ENCODE data around the gene MMD2.

MMD2 gene

DNA sequence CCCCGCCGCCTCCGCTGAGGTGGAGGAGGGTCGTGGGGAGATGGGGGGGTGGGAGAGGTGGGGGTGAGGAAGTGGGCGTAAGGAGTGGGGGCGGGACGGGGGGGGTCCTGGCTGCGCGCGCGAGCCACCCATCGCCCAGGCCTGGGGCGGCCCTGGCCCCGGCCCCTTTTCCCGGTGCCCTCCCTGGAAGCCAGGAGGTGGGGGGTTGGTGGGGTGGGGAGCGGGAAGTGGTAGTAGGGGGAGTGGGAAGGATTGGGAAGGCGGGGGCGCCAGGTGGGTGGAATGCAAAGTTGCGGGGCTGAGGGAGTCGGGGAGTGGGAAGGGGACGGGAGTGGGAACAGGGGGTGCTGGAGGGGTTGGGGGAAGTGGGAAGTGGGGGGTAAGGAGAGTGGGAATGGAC lies 319 bp upstream of the MMD2 start:
- no peak for DNase-seq (ENCODE audit: low read depth in 2 of 2)

DNA sequence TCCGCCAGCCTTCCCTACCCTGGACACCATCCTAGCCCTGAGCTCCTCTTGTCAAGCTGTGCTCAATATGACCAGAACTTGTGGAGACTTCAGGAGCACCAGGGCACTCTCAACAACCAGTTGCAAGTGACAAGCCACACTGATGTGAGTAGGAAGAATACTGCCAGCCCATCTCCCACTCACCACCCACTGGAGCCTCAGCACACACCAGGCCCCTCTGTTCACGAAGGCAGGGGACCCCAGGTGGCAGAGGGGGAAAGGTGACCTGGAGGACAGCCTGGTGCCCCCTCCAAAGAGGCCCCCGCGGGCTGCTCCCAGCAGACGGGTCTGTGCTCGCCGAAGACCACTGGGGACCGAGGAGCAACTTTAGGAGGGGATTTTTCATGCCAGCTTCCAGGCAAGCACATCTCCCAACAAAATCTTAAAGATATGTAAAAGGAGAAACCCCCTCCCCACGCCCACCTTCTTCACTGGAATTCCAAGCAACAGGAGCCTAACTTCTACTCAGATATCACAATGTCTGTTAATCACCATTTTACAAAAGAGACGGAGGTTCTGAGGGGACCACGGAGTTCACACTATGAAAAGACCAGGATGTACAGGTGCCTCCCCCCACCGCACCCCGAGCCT lies 1.0 kb downstream of the MMD2 start:
- DNase-seq (ENCODE audit: low read depth in 2 of 2) = no peak

DNA sequence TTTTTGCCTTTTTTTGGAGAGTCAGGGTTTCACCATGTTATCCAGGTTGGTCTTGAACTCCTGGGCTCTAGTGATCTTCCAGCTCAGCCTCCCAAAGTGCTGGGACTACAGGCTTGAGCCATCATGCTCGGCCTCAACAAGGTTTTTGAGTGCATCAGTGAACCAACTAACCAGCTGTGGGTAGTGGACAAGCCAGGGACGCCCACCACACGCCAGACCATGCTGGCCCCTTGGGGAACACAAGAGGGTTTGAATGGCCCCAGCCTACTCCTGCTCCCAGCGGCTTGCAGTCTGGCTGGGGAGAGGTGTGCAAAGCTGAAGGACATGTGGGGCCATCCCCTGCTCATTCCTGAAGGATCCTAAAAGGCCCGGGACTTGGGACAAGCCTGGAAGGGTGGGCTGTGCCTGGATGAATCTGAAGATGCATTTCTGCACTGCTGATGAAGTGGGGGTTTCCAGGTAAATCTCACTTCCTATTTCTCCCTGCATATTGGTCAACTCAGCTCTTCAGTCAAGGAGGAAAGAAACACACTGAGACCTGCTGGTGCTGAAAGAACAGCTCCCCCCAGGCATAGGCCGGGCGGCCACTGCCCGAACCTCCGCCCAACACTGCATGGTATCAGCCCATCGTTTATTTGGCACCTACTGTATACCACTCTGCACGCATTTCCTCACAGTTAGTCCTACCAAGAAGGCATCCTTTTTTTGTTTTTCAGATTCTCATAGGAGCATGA lies 6.9 kb downstream of the MMD2 start:
- DNase-seq (ENCODE audit: low read depth in 2 of 2) = no peak

DNA sequence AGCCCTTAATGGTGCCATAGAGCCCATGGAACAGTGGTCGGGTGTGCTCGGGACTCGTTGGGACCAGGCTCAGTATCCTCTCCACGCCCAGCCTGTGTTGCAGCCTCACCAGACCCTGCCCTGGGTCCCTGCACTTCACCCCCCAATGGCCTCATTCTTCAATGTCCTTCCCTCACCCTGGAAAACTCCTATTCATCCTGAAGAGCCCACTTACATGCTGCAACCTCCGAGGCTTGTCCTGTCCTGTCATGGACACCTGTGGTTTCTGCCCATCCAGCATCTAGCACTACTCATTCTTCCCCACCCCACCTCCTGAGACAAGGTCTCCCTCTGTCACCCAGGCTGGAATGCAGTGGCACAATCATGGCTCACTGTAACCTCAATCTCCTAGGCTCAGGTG lies 7.7 kb downstream of the MMD2 start:
- DNase-seq (ENCODE audit: low read depth in 2 of 2) = no peak

DNA sequence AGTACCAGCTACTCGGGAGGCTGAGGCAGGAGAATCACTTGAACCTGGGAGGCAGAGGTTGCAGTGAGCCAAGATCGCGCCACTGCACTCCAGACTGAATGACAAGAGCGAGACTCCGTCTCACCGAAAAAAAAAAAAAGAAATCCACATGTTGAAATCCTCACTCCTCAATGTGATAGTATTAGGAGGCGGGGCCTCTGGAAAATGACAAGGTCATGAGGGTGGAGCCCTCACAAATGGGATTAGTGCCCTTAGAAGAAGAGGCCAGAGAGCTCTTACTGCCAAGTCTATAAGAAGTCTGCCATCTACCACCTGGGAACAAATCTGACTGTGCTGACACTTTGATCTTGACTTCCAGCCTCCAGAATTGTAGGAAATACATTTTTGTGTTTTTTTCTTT lies 10.6 kb downstream of the MMD2 start:
- DNase-seq (ENCODE audit: low read depth in 2 of 2) = no peak

DNA sequence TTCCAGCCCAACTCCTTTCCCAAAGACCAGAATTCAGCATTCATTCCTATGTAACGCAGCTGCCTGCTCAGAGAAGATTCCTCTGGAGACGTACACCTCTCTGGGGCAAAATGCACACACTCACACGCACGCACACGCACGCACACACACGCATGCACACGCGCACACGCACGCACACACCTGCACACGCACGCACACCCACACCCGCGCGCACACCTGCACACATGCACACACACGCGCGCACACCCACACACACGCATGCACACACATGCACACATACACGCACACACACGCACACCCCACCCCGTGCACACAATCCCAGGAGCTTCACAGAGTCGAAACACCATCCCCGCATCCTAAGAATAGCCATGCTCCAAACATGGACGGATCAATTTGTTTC lies 13.0 kb downstream of the MMD2 start:
- no peak for DNase-seq (ENCODE audit: low read depth in 2 of 2)

DNA sequence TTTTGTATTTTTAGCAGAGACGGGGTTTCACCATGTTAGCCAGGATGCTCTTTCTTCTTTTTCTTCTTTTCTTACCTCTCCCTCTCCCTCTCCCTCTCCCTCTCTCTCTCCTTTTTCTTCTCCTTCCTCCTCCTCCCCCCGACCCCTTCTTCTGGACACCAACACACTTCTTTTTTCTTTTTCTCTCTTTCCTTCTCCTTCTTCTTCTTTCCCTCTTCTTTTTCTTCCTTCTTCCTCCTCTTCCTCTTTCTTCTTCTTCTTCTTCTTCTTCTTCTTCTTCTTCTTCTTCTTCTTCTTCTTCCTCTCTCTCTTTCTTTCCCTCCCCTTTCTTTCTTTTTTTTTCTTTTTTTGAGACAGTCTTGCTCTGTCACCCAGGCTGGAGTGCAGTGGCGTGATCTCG lies 14.0 kb downstream of the MMD2 start:
- no peak for DNase-seq (ENCODE audit: low read depth in 2 of 2)

DNA sequence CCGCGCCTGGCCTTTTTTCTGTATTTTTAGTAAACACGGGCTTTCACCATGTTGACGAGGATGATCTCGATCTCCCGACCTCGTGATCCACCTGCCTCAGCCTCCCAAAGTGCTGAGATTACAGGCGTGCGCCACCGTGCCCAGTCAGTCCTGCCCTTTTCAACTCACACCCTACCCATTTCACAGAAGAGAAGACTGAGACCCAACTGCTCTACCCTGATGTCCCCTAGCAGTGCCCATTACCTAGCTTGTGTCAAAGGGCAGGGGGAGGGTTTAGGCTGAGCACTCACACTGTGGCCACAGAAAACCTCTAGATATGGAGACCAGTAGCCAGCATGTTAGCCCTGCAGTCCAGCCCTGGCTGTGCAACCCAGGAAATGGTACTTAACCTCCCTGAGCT lies 15.7 kb downstream of the MMD2 start:
- DNase-seq (ENCODE audit: low read depth in 2 of 2) = no peak

DNA sequence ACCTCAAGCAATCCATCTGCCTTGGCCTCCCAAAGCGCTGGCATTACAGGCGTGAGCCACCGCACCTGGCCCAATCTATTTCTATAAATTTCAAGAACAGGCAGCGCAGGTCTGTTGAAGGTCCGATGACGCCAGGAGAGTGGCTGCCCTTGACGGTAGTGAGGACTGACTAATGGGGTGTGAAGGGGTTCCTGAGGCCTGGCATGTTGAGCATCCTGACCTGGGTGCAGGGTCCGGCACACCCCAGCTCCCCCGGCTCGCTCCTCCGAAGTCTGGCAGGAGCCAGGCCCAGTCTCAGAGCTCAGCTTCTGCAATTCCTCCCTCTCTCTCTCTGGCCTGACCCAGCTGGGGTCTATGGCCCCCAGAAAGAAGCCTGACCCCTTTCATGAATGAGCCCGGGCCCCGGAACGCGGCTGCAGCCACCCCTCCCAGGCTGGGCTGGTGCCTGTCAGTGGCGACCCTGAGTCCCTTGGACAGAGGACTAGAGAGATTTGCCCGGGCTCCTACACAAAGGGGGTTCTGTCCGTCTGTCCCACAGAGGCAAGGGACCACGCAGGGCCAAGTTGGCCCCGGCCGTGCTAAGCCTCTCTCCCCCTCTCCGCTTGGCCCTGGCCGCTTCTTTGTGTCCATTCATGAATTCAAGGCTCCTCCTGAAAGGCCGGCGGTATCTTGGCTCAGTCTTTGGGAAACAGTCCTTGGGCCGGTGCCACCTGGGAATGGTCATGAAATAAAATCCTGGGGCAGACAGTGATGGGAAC lies 18.8 kb downstream of the MMD2 start:
- DNase-seq (ENCODE audit: low read depth in 2 of 2) = no peak

DNA sequence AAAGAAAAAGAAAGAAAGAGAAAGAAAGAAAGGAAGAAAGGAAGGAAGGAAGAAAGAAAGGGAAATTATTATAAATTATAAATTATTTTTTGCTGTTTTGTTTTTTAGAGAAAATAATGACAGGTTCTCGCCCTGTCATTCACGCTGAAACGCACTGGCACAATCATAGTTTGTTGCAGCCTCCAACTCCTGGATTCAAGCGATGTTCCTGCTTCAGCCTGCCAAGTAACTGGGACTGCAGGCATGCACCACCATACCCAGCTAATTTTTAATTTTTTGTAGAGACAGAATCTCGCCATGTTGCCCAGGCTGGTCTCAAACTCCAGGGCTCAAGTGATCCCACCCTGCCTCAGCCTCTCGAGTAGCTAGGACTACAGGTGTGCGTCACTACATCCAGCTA lies 21.6 kb downstream of the MMD2 start:
- DNase-seq (ENCODE audit: low read depth in 2 of 2) = no peak

DNA sequence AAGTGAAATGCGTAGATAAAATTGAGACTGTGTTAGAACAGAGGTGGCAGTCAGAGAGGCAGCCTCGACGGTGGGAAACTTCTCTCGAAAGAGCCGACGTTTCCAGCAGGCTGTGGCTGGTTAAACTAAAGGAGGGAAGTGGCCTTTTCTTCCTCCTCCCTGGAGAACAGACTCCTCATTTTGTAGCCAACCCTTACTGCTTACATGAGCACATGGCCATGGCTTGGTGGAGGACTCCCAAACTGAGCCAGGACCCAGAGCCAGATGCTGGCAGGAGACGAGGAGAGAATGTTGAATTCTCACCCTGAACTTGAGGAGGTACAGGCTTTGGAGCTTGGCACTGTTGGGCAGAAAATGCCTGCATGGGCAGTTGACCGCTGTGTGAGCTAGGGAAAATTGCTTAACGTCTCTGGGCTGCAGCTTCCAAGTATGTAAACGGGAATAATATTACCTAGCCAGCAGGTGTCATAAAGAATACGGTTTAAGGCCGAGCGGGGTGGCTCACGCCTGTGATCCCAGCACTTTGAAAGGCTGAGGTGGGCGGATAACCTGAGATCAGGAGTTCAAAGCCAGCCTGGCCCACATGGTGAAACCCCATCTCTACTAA lies 24.5 kb downstream of the MMD2 start:
- no peak for DNase-seq (ENCODE audit: low read depth in 2 of 2)

DNA sequence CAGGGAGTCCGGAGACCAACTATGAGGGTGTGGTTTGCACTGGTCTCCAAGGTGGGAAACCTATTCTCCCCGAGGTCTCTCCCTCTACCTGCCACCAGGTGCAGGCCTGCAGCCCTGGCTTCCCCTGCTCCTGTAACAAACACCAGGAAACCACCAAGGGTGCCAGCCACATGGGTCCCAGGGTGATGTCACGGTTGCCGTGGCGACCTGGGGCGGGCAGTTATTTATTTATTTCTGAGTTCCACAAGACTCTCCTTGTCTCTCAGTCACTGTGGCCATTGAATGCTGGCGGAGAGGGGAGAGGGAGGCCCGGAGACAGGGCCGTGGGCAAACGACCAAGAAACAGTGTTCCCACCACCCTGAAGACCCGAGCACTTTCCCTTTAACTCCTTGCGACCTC lies 27.0 kb downstream of the MMD2 start:
- no peak for DNase-seq (ENCODE audit: low read depth in 2 of 2)

DNA sequence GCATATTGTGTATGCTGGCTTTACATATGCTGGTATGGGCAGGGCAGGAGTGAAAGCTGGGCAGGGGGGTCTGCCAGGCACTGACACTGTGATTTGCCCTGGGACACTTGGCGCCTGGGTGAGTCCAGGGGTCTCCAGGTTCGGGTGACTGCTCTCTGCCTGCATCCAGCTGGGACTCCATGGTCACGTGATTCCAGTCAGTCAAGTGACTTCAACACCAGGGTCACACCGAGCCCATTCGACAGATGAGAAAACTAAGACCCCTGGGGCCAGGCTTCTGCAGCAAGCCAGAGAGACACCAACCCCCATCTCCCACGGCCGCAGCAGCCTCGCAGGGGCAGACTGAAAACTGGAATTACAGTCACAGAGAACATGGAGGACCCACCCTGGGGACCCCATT lies 30.0 kb downstream of the MMD2 start:
- DNase-seq (ENCODE audit: low read depth in 2 of 2) = no peak

DNA sequence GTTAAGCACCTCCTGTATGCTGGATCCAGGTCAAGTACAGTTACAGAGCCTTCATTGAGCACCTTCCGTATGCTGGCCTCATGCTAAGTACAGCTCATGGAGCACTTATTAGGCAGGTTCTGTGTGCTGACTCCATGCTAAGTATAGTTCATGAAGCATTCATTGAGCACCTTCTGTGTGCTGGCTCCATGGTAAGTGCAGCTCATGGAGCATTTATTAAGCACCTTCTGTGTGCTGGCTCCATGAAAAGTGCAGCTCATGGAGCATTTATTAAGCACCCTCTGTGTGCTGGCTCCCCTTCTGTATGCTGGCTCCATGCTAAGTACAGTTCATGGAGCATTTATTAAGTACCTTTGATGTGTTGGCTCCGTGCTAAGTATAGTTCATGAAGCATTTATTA lies 30.5 kb downstream of the MMD2 start:
- no peak for DNase-seq (ENCODE audit: low read depth in 2 of 2)

DNA sequence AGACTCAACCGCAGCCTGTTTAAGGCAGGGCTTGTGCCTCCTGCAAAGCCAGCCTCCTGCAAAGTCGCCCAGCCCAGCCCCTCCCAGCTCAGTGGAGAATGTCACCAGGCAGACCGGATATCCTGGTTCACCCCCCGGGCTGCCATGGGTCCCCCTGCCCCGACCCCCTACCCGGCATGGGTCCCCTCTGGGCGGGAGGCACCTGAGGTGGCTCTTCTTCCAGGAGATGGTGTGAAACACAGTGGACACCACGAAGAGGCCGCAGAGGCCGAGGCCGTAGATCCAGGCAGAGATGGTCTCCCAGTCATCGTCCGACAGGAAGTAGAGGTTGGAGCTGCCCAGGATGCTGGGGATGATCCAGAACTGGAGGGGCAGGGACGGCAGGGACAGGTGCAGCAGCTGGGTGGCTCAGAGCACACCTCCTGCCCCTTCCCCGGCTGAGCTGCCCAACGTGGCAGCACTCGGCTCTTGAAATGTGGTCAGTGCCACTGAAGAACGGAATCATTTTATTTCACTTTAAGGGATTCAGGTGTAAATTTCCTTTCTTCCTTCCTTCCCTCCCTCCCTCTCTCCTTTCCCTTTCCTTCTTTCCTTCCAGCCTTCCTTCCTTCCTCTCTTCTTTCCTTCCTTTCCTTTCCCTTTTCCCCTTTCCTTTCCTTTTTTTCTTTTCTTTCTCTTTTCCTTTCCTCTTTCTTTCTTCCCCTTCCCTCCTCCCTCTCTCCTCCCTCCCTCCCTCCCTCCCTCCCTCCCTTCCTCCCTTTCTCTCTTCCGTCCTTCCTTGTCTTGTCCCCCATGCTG lies 38.8 kb downstream of the MMD2 start:
- DNase-seq (ENCODE audit: low read depth in 2 of 2) = no peak

DNA sequence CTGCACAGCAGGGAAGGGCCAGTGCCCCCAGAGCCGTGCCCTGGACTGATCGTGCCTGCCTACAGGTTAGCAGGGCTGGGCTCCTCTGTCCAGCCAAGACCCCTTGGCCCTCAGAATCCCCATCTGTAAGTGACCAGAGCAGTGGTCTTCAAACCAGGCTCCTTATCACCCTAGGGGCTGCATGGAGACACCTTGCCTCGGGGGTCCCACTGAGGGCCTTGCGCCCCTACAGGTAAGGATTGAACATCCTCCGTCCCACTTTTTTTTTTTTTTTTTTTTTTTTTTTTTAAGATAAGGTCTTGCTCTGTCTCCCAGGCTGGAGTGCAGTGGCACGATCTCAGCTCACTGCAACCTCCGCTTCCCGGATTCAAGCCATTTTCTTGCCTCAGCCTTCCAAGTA lies 42.9 kb downstream of the MMD2 start:
- DNase-seq (ENCODE audit: low read depth in 2 of 2) = no peak

DNA sequence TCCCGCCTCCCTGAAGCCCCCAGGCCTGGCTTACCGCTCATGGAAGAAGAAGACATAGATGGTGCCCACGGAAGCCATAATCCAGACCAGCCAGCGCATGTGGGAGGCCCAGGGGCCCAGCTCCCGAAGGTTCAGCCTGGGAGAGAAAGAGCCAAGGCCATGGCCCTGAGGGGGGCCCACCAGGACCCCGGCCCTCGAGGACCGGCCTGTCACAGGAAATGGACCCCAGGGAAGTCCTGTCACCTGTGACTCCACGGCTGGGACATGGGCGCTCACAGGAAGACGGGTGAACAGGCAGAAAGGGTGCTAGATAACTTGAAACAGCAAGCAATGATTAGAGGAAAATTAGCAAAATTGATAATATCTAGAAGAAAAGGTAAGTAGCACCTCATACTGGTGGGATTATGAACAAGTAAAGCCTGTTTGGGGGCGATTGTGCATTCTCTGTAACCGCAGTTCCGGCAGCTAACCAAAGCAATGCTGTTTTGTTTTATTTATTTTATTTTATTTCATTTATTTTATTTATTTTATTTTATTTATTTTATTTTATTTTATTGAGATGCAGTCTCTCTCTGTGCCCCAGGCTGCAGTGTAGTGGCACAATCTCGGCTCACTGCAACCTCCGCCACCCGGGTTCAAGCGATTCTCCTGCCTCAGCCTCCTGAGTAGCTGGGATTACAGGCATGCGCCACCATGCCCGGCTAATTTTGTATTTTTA lies 47.7 kb downstream of the MMD2 start:
- no peak for DNase-seq (ENCODE audit: low read depth in 2 of 2)

DNA sequence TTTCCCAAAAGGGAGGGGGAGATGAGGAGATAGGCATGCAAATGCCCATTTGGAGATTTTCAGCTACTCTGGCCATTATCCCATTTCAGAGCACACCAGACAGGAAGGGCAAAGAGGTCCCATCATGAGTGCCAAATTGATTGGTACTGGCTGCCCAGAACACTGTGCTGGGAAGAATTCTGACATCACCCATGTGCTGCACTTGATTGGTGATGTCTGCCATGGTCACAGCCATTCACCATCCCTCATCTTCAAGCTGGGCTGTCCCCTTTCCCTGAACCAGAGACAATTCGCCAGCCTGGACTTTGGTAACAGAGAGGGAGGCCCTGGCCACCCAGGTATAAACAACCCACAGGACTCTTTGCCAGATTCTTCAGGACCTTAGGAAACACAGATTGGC lies 52.3 kb downstream of the MMD2 start:
- DNase-seq (ENCODE audit: low read depth in 2 of 2) = no peak

DNA sequence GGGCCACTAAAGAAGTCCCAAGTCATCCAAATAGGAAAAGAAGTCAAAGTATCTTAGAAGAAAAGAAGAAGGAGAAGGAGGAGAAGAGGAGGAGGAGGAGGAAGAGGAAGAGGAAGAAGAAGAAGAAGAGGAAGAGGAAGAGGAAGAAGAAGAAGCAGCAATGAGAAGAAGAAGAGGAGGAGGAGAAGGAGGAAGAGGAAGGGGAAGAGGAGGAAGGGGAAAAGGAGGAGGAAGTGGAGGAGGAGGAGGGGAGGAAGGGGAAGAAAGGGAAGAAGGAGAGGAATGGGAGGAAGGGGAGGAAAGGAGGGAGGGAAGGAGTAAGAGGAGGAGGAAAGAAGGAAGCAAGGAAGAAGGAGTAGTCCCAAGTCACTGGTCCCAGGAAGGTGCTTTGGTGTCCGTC lies 53.8 kb downstream of the MMD2 start:
- no peak for DNase-seq (ENCODE audit: low read depth in 2 of 2)

DNA sequence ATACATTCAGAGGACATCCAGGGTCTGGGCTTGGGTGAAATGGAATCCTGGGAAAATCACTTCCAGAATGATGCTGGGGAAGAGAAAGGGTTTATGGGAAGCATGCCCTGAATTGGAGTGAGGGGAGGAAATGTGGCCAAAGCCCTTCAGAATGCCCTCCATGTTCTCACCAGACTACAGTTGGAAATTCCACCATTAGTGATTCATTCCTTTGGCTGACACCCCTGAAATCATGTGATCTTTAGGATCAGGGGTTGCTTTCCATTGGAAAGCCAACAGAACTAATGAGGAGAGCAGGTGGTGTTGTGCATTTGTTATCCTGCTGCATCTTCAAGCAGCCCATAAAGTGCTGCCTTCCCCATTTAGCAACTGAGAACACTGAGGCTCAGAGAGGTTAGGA lies 54.6 kb downstream of the MMD2 start:
- DNase-seq (ENCODE audit: low read depth in 2 of 2) = no peak

DNA sequence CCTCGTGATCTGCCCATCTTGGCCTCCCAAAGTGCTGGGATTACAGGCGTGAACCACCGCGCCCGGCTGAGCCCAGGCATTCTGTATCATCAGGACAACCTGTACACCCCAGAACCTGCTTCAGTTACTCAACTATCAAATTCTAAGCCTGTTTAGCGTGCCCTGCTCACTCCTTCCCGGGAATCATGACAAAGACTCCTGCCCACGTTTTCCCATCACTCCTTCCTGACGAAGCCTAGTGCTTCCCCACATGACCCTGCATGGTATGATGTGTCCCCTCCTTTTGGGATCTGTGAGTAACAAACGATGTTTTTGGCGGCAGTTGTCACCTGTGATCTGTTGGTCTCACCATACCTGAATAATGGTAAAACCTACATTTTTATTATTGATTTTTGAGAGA lies 63.2 kb downstream of the MMD2 start:
- DNase-seq (ENCODE audit: low read depth in 2 of 2) = no peak
